SK-N-SH (cell line): ENCODE data around the gene CIAO2A. TPM values are rescaled to one million over a fixed set of nuclear protein-coding genes. Genes with fewer than 3 reads are reported as not detected.
A peak's percentile ranks its signal among the peaks of the same experiment; 100 is the strongest.

Experiments used
- CTCF ChIA-PET: fragments of 300-600, 350-600 bp; formaldehyde crosslinking; extraction: SDS; loops from one replicate; lab custom pipeline; 2021; lab: Yijun Ruan, JAX
- POLR2A ChIA-PET: fragments of 350-600 bp; sonication (Branson Sonifier 250); formaldehyde crosslinking; extraction: SDS; loops from one replicate; lab custom pipeline; 2020; ENCODE audit warnings: antibody characterized with exemption, inconsistent platforms; lab: Yijun Ruan, JAX
- DNase-seq: peaks from one replicate; pipeline ENCODE4 v3.0.0; 2012
- H2AFZ ChIP-seq: fragments of 200-600 bp; sonication (generic); 2 replicates; pipeline ENCODE4 v1.8.1; 2016; ENCODE audit warnings: antibody characterized with exemption, mild to moderate bottlenecking, low read depth
- H3F3A ChIP-seq: fragments of 200-600 bp; sonication (generic); replicated peaks from 2 replicates; pipeline ENCODE3; 2016; ENCODE audit warnings: antibody characterized with exemption, mild to moderate bottlenecking; ENCODE audit not compliant: insufficient read depth
- H3K27ac ChIP-seq, 2 experiments: fragments of 200-500 bp in 1 of 2; fragments of 200-600 bp in 1 of 2; sonication (Bioruptor generic) in 1 of 2; sonication (generic), shearing (Covaris generic) in 1 of 2; 2 replicates each; pipeline versions ENCODE4 v1.5.1 to v1.6.1; 2014 to 2016; ENCODE audit warnings: low read depth in 2 of 2, inconsistent platforms in 1 of 2, low read length in 1 of 2, mild to moderate bottlenecking in 1 of 2, mixed read lengths in 1 of 2
- H3K27me3 ChIP-seq: fragments of 200-600 bp; sonication (generic), shearing (Covaris generic); 2 replicates; pipeline ENCODE4 v1.6.1; 2016; ENCODE audit warnings: mixed run types; ENCODE audit not compliant: insufficient read depth
- H3K36me3 ChIP-seq, 2 experiments: fragments of 200-500 bp in 1 of 2; fragments of 200-600 bp in 1 of 2; sonication (Bioruptor generic) in 1 of 2; sonication (generic) in 1 of 2; replicated peaks in 1 of 2; 2 replicates each; pipeline versions ENCODE3 to v1.5.1; 2014 to 2016; ENCODE audit warnings: low read length in 1 of 2, mild to moderate bottlenecking in 1 of 2; ENCODE audit not compliant: insufficient read depth in 2 of 2, control insufficient read depth in 1 of 2
- H3K4me1 ChIP-seq, 2 experiments: fragments of 200-500 bp in 1 of 2; fragments of 200-600 bp in 1 of 2; sonication (Bioruptor generic) in 1 of 2; sonication (generic), shearing (Covaris generic) in 1 of 2; 2 replicates each; pipeline versions ENCODE4 v1.5.1 to v1.6.1; 2014 to 2016; ENCODE audit warnings: low read depth in 1 of 2, low read length in 1 of 2, mixed run types in 1 of 2; ENCODE audit not compliant: insufficient read depth in 2 of 2, control insufficient read depth in 1 of 2
- H3K4me2 ChIP-seq: fragments of 200-600 bp; sonication (generic), shearing (Covaris generic); 2 replicates; pipeline ENCODE4 v1.6.1; 2017; ENCODE audit warnings: mixed run types
- H3K4me3 ChIP-seq, 2 experiments: fragments of 200-500 bp in 1 of 2; fragments of 200-600 bp in 1 of 2; sonication (Bioruptor generic) in 1 of 2; sonication (generic), shearing (Covaris generic) in 1 of 2; 2 replicates each; pipeline versions ENCODE4 v1.5.1 to v1.8.1; 2014 to 2016; ENCODE audit warnings: low read depth in 2 of 2, inconsistent platforms in 1 of 2, low read length in 1 of 2, mild to moderate bottlenecking in 1 of 2, mixed read lengths in 1 of 2, moderate library complexity in 1 of 2
- H3K79me2 ChIP-seq: fragments of 200-600 bp; sonication (generic); 2 replicates; pipeline ENCODE4 v1.8.1; 2017; ENCODE audit warnings: mild to moderate bottlenecking; ENCODE audit not compliant: insufficient read depth
- H3K9ac ChIP-seq: fragments of 200-600 bp; sonication (generic); 2 replicates; pipeline ENCODE4 v1.6.1; 2017; ENCODE audit warnings: mixed run types
- H3K9me2 ChIP-seq: fragments of 200-600 bp; sonication (generic); 2 replicates; pipeline ENCODE4 v1.6.1; 2017; ENCODE audit warnings: mixed run types
- H3K9me3 ChIP-seq: fragments of 200-600 bp; sonication (generic); 2 replicates; pipeline ENCODE4 v1.6.1; 2017; ENCODE audit warnings: mixed run types, mild to moderate bottlenecking, moderate library complexity
- H4K20me1 ChIP-seq: fragments of 200-600 bp; sonication (generic); 2 replicates; pipeline ENCODE4 v1.6.1; 2017; ENCODE audit warnings: mild to moderate bottlenecking, mixed run types; ENCODE audit not compliant: insufficient read depth
- EZH2phosphoT487 ChIP-seq: fragments of 200-600 bp; sonication (generic); IDR thresholded peaks from 2 replicates; pipeline ENCODE4 v1.6.1; 2017; ENCODE audit warnings: low read depth, mixed run types, mild to moderate bottlenecking, antibody characterized with exemption, moderate library complexity, borderline replicate concordance
- FOSL2 ChIP-seq: IDR thresholded peaks from 2 replicates; pipeline ENCODE4 v1.4.0; 2012; ENCODE audit warnings: low read depth, mild to moderate bottlenecking, moderate library complexity, borderline replicate concordance
- FOXJ3 ChIP-seq: sonication (generic); formaldehyde crosslinking; IDR thresholded peaks from 2 replicates; pipeline ENCODE4 v1.5.1; 2020; ENCODE audit warnings: mild to moderate bottlenecking, missing genetic modification reagents
- GABPA ChIP-seq: IDR thresholded peaks from 2 replicates; pipeline ENCODE4 v1.4.0; 2012; ENCODE audit warnings: low read depth, mild to moderate bottlenecking
- NFIC ChIP-seq: IDR thresholded peaks from 2 replicates; pipeline ENCODE4 v1.4.0; 2012; ENCODE audit warnings: borderline replicate concordance
- RAD21 ChIP-seq: IDR thresholded peaks from 2 replicates; pipeline ENCODE4 v1.6.1; 2012; ENCODE audit warnings: mild to moderate bottlenecking, low read length
- YY1 ChIP-seq: IDR thresholded peaks from 2 replicates; pipeline ENCODE4 v1.4.0; 2012; ENCODE audit warnings: low read depth, mild to moderate bottlenecking
- WGBS: methylation state at CpG from one replicate; pipeline ENCODE4 v1.1.6; 2017; ENCODE audit warnings: low lambda C conversion rate; 5-methylcytosine and 5-hydroxymethylcytosine counted together
- polyA plus RNA-seq, 3 experiments: library from polyadenylated mRNA; depleted of rRNA; stranded (reverse); fragments of >200 nt; gene quantifications; 2 replicates each; pipeline ENCODE4 v1.2.3, GENCODE V29; 2012
- TF ChIP-seq, protein P1 (sequence below): IDR thresholded peaks from 2 replicates; pipeline ENCODE4 v1.6.1; 2012; ENCODE audit warnings: mild to moderate bottlenecking, low read depth, low read length, moderate library complexity
- TF ChIP-seq, protein P2 (sequence below): IDR thresholded peaks from 2 replicates; pipeline ENCODE4 v1.4.0; 2012; ENCODE audit warnings: low read depth
- TF ChIP-seq, protein P3 (sequence below): fragments of 150-350 bp; IDR thresholded peaks from 2 replicates; pipeline ENCODE4 v1.6.1; 2017; ENCODE audit warnings: antibody characterized with exemption, low read length, low read depth, borderline replicate concordance
- TF ChIP-seq, protein P4 (sequence below): fragments of 150-350 bp; IDR thresholded peaks from 2 replicates; pipeline ENCODE4 v1.6.1; 2016; ENCODE audit warnings: mild to moderate bottlenecking, low read depth, low read length

The CIAO2A gene
- polyA plus RNA-seq, 1 of the 3 experiments (the other 2 are of a cell fraction), result 65.3 TPM

DNA sequence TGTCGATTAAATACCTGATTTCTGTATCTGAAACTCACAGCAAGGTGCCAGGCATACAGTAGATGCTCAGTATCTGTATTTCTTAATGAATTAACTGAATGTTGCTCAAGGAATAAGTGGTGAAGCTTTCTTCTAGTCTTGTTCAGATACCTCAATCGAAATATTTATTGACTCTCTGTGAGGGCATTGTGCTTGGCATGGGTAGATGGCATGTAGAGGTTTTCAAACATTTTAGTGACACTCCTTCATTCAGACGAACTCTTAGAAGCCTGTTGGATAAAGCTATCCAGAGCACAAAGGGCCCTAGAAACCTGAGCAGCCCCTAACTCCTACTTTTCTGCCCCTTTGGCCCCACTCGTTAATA, 1.8 kb upstream of the CIAO2A start:
- H3K27ac ChIP-seq, result peak overlapping the region; percentile 76 to 94; a peak in 3 of 4 replicates
- peaks cover 21% of the 10 kb centered on the region for H3F3A ChIP-seq
- H3K9me3 ChIP-seq, result no peaks in the 10 kb centered on the region
- peaks cover 17 to 23% of the 10 kb centered on the region in 2 experiments; a peak in 3 of 4 replicates for H3K4me1 ChIP-seq
- DNase-seq, result no peak
- peaks cover 38% of the 10 kb centered on the region for H4K20me1 ChIP-seq
- WGBS, result 41% methylated on average over 4 of the region's 4 CpGs
- H3K27me3 ChIP-seq, result no peaks in the 10 kb centered on the region
- ChIA-PET CTCF (interaction anchor here (1.3 to 1.4 kb wide), 2 partner anchors 58 to 292 kb away, joined by 3 to 7 read pairs; partner anchors contain the start of gene TRIP4), POLR2A (interaction anchor here (1.9 to 2.0 kb wide), 2 partner anchors 52 to 67 kb away, joined by 7 to 11 read pairs; partner anchors contain the start of gene PPIB)
- peak overlapping the region; percentile 87; the same call in 1 of the 2 replicates for H3K9ac ChIP-seq
- H3K79me2 ChIP-seq, result peaks cover 88% of the 10 kb centered on the region
- H3K4me2 ChIP-seq, result peak overlapping the region; percentile 92
- H3K9me2 ChIP-seq, result no peaks in the 10 kb centered on the region
- peak overlapping the region; percentile 75 for H2AFZ ChIP-seq
- TF ChIP-seq EZH2phosphoT487, result no peak
- TF ChIP-seq, protein P1, sequence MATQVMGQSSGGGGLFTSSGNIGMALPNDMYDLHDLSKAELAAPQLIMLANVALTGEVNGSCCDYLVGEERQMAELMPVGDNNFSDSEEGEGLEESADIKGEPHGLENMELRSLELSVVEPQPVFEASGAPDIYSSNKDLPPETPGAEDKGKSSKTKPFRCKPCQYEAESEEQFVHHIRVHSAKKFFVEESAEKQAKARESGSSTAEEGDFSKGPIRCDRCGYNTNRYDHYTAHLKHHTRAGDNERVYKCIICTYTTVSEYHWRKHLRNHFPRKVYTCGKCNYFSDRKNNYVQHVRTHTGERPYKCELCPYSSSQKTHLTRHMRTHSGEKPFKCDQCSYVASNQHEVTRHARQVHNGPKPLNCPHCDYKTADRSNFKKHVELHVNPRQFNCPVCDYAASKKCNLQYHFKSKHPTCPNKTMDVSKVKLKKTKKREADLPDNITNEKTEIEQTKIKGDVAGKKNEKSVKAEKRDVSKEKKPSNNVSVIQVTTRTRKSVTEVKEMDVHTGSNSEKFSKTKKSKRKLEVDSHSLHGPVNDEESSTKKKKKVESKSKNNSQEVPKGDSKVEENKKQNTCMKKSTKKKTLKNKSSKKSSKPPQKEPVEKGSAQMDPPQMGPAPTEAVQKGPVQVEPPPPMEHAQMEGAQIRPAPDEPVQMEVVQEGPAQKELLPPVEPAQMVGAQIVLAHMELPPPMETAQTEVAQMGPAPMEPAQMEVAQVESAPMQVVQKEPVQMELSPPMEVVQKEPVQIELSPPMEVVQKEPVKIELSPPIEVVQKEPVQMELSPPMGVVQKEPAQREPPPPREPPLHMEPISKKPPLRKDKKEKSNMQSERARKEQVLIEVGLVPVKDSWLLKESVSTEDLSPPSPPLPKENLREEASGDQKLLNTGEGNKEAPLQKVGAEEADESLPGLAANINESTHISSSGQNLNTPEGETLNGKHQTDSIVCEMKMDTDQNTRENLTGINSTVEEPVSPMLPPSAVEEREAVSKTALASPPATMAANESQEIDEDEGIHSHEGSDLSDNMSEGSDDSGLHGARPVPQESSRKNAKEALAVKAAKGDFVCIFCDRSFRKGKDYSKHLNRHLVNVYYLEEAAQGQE, result no peak
- no peak for TF ChIP-seq YY1
- no peak for TF ChIP-seq NFIC
- no peak for TF ChIP-seq RAD21
- TF ChIP-seq FOSL2, result no peak
- TF ChIP-seq, protein P2, sequence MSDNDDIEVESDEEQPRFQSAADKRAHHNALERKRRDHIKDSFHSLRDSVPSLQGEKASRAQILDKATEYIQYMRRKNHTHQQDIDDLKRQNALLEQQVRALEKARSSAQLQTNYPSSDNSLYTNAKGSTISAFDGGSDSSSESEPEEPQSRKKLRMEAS, result no peak
- TF ChIP-seq, protein P3, sequence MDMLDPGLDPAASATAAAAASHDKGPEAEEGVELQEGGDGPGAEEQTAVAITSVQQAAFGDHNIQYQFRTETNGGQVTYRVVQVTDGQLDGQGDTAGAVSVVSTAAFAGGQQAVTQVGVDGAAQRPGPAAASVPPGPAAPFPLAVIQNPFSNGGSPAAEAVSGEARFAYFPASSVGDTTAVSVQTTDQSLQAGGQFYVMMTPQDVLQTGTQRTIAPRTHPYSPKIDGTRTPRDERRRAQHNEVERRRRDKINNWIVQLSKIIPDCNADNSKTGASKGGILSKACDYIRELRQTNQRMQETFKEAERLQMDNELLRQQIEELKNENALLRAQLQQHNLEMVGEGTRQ, result no peak
- no peak for TF ChIP-seq FOXJ3
- TF ChIP-seq, protein P4, sequence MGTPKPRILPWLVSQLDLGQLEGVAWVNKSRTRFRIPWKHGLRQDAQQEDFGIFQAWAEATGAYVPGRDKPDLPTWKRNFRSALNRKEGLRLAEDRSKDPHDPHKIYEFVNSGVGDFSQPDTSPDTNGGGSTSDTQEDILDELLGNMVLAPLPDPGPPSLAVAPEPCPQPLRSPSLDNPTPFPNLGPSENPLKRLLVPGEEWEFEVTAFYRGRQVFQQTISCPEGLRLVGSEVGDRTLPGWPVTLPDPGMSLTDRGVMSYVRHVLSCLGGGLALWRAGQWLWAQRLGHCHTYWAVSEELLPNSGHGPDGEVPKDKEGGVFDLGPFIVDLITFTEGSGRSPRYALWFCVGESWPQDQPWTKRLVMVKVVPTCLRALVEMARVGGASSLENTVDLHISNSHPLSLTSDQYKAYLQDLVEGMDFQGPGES, result no peak
- no peak for TF ChIP-seq GABPA
- H3K36me3 ChIP-seq, result no peaks in the 10 kb centered on the region
- H3K4me3 ChIP-seq, result peak overlapping the region; percentile 88 to 89
